Mesendoderm (in vitro differentiated cells): ENCODE results near the gene GREB1.

Experiments
- DNase-seq: peaks from one replicate; pipeline ENCODE4 v3.0.0; 2013
- H2AK5ac ChIP-seq: 2 replicates; pipeline ENCODE4 v1.6.1; 2013; ENCODE audit warnings: low read length, inconsistent platforms
- H2BK120ac ChIP-seq: 2 replicates; pipeline ENCODE4 v1.6.1; 2013; ENCODE audit warnings: low read depth, mild to moderate bottlenecking, low read length, moderate library complexity, mixed read lengths
- H2BK15ac ChIP-seq: replicated peaks from 2 replicates; pipeline ENCODE4 v1.6.1; 2013; ENCODE audit warnings: low read depth, mild to moderate bottlenecking, moderate library complexity
- H2BK5ac ChIP-seq: 2 replicates; pipeline ENCODE4 v1.6.1; 2013; ENCODE audit warnings: low read length, inconsistent platforms
- H3K18ac ChIP-seq: 2 replicates; pipeline ENCODE4 v1.6.1; 2013; ENCODE audit warnings: mild to moderate bottlenecking, low read length, mixed read lengths
- H3K23ac ChIP-seq: one replicate; pipeline ENCODE4 v1.6.1; 2013; ENCODE audit warnings: low read length
- H3K27ac ChIP-seq: 2 replicates; pipeline ENCODE4 v1.5.1; 2013; ENCODE audit warnings: low read depth, mild to moderate bottlenecking, inconsistent platforms, low read length, moderate library complexity
- H3K27me3 ChIP-seq: 2 replicates; pipeline ENCODE4 v1.6.1; 2013; ENCODE audit warnings: low read length, control low read depth, mild to moderate bottlenecking, inconsistent platforms; ENCODE audit not compliant: insufficient read depth, poor library complexity
- H3K36me3 ChIP-seq: 2 replicates; pipeline ENCODE4 v1.6.1; 2013; ENCODE audit warnings: low read length, inconsistent platforms; ENCODE audit not compliant: control insufficient read depth, insufficient read depth
- H3K4ac ChIP-seq: one replicate; pipeline ENCODE4 v1.6.1; 2013; ENCODE audit warnings: low read depth, mild to moderate bottlenecking, low read length, moderate library complexity
- H3K4me1 ChIP-seq: 2 replicates; pipeline ENCODE4 v1.6.1; 2013; ENCODE audit warnings: low read depth, low read length, inconsistent platforms; ENCODE audit not compliant: control insufficient read depth
- H3K4me2 ChIP-seq: 2 replicates; pipeline ENCODE4 v1.6.1; 2013; ENCODE audit warnings: low read length
- H3K4me3 ChIP-seq: 2 replicates; pipeline ENCODE4 v1.5.1; 2013; ENCODE audit warnings: mild to moderate bottlenecking, low read length
- H3K56ac ChIP-seq: one replicate; pipeline ENCODE4 v1.6.1; 2013; ENCODE audit warnings: low read length
- H3K79me1 ChIP-seq: 2 replicates; pipeline ENCODE4 v1.6.1; 2013; ENCODE audit warnings: low read length, inconsistent platforms
- H3K79me2 ChIP-seq: 2 replicates; pipeline ENCODE4 v1.6.1; 2013; ENCODE audit warnings: mild to moderate bottlenecking, low read length; ENCODE audit not compliant: control insufficient read depth, insufficient read depth
- H3K9ac ChIP-seq: 2 replicates; pipeline ENCODE4 v1.6.1; 2013; ENCODE audit warnings: low read length, inconsistent platforms
- H4K5ac ChIP-seq: one replicate; pipeline ENCODE4 v1.6.1; 2013; ENCODE audit warnings: low read length
- H4K8ac ChIP-seq: one replicate; pipeline ENCODE4 v1.6.1; 2013; ENCODE audit warnings: low read depth, mild to moderate bottlenecking, control low read depth, low read length, moderate library complexity
- WGBS: extraction: QIAGEN DNeasy Blood & Tissue Kit; methylation state at CpG from one replicate; pipeline ENCODE4 v1.1.7; 2013; ENCODE audit warnings: low lambda C conversion rate, missing lambda C conversion rate; ENCODE audit not compliant: insufficient coverage; ENCODE audit errors: extremely low coverage; 5-methylcytosine and 5-hydroxymethylcytosine counted together

Gene GREB1

GRCh38 chr2:11667866-11668637, 134.2 kb downstream of the GREB1 start:
- peaks cover 2% of the 10 kb centered on the region for H3K4me1 ChIP-seq
- H3K56ac ChIP-seq = no peak overlapping the region
- H3K36me3 ChIP-seq = no peaks in the 10 kb centered on the region
- H3K27me3 ChIP-seq = no peaks in the 10 kb centered on the region
- WGBS = no CpG with 5 or more reads among the region's 16 CpGs
- no peak overlapping the region for H4K8ac ChIP-seq
- no peak overlapping the region for H2AK5ac ChIP-seq
- H3K18ac ChIP-seq = no peak overlapping the region
- H3K79me1 ChIP-seq = no peaks in the 10 kb centered on the region
- no peak overlapping the region for H2BK5ac ChIP-seq
- no peak overlapping the region for H3K4me3 ChIP-seq
- H3K27ac ChIP-seq = no peak overlapping the region
- no peak overlapping the region for H3K23ac ChIP-seq
- no peak overlapping the region for H4K5ac ChIP-seq
- no peak overlapping the region for H3K4me2 ChIP-seq
- no peaks in the 10 kb centered on the region for H3K79me2 ChIP-seq
- no peak for DNase-seq
- H3K9ac ChIP-seq = no peak overlapping the region
- no peak overlapping the region for H3K4ac ChIP-seq
- H2BK120ac ChIP-seq = no peak overlapping the region
- H2BK15ac ChIP-seq = no peak overlapping the region

- H3K4me3 ChIP-seq = no peak within 1 kb of the TSS
- H3K4me1 ChIP-seq = peaks cover 2% of the 10 kb centered on the region
- H3K27me3 ChIP-seq = no peaks in the 10 kb centered on the region
- no peak within 1 kb of the TSS for H4K8ac ChIP-seq
- H3K36me3 ChIP-seq = no peaks in the 10 kb centered on the region
- no peak within 1 kb of the TSS for H3K9ac ChIP-seq
- DNase-seq = peak; percentile 89
- peak within 1 kb of the TSS; percentile 15 for H3K56ac ChIP-seq
- H3K18ac ChIP-seq = no peak within 1 kb of the TSS
- H3K4ac ChIP-seq = no peak within 1 kb of the TSS
- H3K23ac ChIP-seq = no peak within 1 kb of the TSS
- no peak within 1 kb of the TSS for H2BK120ac ChIP-seq
- no peak within 1 kb of the TSS for H2AK5ac ChIP-seq
- H3K79me2 ChIP-seq = no peaks in the 10 kb centered on the region
- H2BK5ac ChIP-seq = no peak within 1 kb of the TSS
- H3K4me2 ChIP-seq = peak within 1 kb of the TSS; percentile 27
- no peak within 1 kb of the TSS for H2BK15ac ChIP-seq
- no CpG with 5 or more reads among the region's 93 CpGs for WGBS
- no peak within 1 kb of the TSS for H4K5ac ChIP-seq
- no peaks in the 10 kb centered on the region for H3K79me1 ChIP-seq
- H3K27ac ChIP-seq = no peak within 1 kb of the TSS
Measured at GRCh38 chr2:11669454-11670291, 135.8 kb downstream of the GREB1 start, which contains the start of gene NTSR2. NTSR2 (minus strand) TSS chr2:11670195; CDS start chr2:11670129, 66 bp downstream.

GRCh38 chr2:11672407-11672806, 138.6 kb downstream of the GREB1 start:
- Histone ChIP-seq H3K56ac (no peak overlapping the region), H2AK5ac (no peak overlapping the region), H2BK5ac (no peak overlapping the region), H3K79me2 (no peaks in the 10 kb centered on the region), H3K4me1 (peaks cover 2% of the 10 kb centered on the region), H3K4me2 (no peak overlapping the region), H3K4ac (no peak overlapping the region), H3K36me3 (no peaks in the 10 kb centered on the region), H2BK15ac (no peak overlapping the region), H2BK120ac (no peak overlapping the region), H3K4me3 (no peak overlapping the region), H4K8ac (no peak overlapping the region), H3K18ac (no peak overlapping the region), H4K5ac (no peak overlapping the region), H3K27ac (no peak overlapping the region), H3K79me1 (no peaks in the 10 kb centered on the region), H3K9ac (no peak overlapping the region), H3K23ac (no peak overlapping the region), H3K27me3 (no peaks in the 10 kb centered on the region)
- WGBS = no CpG with 5 or more reads among the region's 3 CpGs
- no peak for DNase-seq

GRCh38 chr2:11674983-11675382, 141.1 kb downstream of the GREB1 start:
- no peak overlapping the region for H3K27ac ChIP-seq
- H3K4me3 ChIP-seq = no peak overlapping the region
- H3K79me2 ChIP-seq = no peaks in the 10 kb centered on the region
- H3K23ac ChIP-seq = no peak overlapping the region
- no peaks in the 10 kb centered on the region for H3K27me3 ChIP-seq
- H4K8ac ChIP-seq = no peak overlapping the region
- H2BK5ac ChIP-seq = no peak overlapping the region
- H3K79me1 ChIP-seq = no peaks in the 10 kb centered on the region
- H2AK5ac ChIP-seq = no peak overlapping the region
- H3K9ac ChIP-seq = no peak overlapping the region
- H3K4ac ChIP-seq = no peak overlapping the region
- no peak overlapping the region for H3K4me2 ChIP-seq
- no peaks in the 10 kb centered on the region for H3K4me1 ChIP-seq
- no peak overlapping the region for H3K56ac ChIP-seq
- DNase-seq = no peak
- H2BK120ac ChIP-seq = no peak overlapping the region
- H4K5ac ChIP-seq = no peak overlapping the region
- no peak overlapping the region for H2BK15ac ChIP-seq
- no peak overlapping the region for H3K18ac ChIP-seq
- WGBS = no CpG with 5 or more reads among the region's 10 CpGs
- no peaks in the 10 kb centered on the region for H3K36me3 ChIP-seq

GRCh38 chr2:11675423-11676112, 141.7 kb downstream of the GREB1 start:
- H3K56ac ChIP-seq = no peak overlapping the region
- no peak overlapping the region for H2BK15ac ChIP-seq
- no peak overlapping the region for H3K27ac ChIP-seq
- no peak overlapping the region for H3K18ac ChIP-seq
- no peak overlapping the region for H4K5ac ChIP-seq
- H3K79me1 ChIP-seq = no peaks in the 10 kb centered on the region
- no CpG with 5 or more reads among the region's 3 CpGs for WGBS
- DNase-seq = no peak
- H3K4ac ChIP-seq = no peak overlapping the region
- no peak overlapping the region for H3K23ac ChIP-seq
- H3K36me3 ChIP-seq = no peaks in the 10 kb centered on the region
- H3K27me3 ChIP-seq = no peaks in the 10 kb centered on the region
- no peaks in the 10 kb centered on the region for H3K79me2 ChIP-seq
- no peaks in the 10 kb centered on the region for H3K4me1 ChIP-seq
- H3K4me2 ChIP-seq = no peak overlapping the region
- no peak overlapping the region for H4K8ac ChIP-seq
- no peak overlapping the region for H2AK5ac ChIP-seq
- H3K9ac ChIP-seq = no peak overlapping the region
- H2BK5ac ChIP-seq = no peak overlapping the region
- H2BK120ac ChIP-seq = no peak overlapping the region
- H3K4me3 ChIP-seq = no peak overlapping the region
